GM21529 (cell line): Measurements from ENCODE around the gene COL16A1.

Source experiments
- ATAC-seq: cut with Tn5 transposase; IDR thresholded peaks from one replicate; pipeline ENCODE4 v1.9.1; 2021; ENCODE audit not compliant: unreplicated experiment

Gene COL16A1

DNA sequence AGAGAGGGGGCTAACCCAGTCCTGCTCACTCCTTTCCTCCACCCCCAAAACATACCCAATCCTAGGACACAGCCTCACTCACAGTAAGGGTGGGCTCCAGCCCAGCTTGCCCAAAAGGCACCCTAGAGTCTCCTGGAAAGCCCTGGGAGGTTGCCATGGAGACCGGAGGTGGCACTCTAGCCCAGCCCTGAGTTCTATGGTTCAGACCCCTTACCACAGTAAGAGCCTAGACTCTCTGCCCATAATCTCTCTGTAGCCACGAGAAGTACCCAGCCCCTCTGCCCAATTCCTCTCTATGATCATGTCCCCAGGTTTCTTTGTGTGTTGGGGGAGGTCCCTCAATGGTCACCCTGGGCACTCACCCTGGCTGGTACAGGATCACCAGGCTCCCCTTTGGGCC lies 14.4 kb downstream of the COL16A1 start:
- ATAC-seq: no peak

DNA sequence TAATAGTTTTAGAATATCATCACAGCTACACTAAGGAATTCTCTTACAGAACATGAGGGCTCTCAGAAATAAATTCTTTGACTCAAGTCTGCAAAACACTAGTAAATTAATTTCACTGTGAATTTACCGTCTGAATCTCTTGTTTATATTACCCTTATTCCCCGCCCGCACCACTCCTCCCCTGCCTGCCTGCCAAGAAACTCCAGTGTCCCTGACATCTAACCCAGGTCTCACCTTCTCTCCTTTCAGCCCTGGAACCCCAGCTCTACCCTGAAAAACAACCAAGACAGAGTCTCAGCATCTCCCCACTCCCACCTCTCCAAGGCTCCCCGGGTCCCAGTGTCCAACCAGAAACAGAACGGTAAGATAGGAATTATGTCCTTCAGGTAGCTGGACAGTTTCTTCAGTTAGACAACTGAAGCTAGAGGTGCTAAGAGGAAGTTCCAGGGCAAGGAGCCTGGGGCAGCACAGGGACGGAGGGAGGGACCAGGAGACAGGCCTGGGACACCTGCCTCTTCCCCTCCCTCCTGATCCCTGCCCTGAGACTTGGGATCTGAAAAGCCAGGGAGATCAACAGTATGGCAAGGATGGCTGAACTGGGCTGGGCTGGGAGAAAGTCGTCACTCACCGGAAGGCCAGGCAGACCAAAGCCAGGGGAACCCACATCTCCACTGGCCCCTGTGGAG lies 15.4 kb downstream of the COL16A1 start:
- no peak for ATAC-seq

DNA sequence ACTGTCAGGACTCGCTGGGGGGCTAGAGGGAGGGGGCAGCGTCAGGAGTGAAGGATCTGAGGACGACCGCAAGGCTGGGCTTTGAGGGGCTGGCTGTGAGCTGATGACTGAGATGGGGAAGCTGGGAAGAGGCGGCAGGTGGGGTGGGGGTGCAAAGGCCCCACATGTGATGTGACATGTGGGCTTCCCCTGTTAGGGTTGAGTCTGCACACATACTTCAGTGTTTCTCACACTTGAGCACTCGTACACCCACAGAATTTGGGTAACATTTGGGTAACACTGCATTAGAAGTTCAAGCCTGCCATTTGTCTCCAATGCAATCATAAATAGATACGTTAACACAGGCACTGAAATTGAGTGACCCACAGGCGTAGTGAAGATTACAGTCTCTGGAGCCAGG lies 16.2 kb downstream of the COL16A1 start:
- no peak for ATAC-seq

DNA sequence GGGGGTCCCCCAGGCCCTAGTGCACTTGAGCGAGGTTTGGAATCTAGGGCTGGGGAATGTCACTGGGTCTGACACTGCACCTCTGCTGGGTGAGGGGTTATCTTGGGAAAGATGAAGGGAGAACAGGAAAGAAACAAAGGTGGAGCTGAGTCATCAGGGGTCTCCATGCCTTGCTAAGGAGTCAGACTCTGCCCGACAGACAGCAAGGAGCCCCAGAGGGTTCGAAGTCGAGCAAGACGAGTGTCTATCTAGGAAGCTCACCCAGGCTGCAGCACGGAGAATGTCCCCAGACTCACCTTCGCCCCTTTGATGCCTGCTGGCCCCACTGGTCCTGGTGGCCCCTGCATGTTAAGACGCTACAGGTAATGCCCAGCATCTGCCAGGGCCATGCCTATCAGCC lies 18.0 kb downstream of the COL16A1 start:
- no peak for ATAC-seq

DNA sequence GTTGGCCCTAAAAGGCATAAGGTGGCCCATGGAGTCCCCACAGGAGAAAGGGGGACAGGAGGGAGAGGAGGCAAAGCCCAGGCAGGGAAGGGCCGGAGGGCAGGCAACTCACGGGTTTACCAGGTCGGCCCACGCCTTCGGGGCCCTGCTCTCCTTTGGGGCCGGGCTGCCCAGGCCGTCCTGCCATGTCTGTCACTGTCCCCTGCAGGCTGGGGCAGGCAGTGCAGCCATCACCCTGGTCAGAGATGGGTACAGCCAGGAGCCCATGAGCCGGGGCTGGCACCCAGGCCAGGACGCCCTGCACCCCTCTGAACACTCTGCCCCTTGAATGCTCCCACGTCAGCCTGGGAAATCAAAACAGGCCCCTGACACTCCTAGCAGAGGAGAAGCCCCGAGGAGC lies 19.8 kb downstream of the COL16A1 start:
- no peak for ATAC-seq

DNA sequence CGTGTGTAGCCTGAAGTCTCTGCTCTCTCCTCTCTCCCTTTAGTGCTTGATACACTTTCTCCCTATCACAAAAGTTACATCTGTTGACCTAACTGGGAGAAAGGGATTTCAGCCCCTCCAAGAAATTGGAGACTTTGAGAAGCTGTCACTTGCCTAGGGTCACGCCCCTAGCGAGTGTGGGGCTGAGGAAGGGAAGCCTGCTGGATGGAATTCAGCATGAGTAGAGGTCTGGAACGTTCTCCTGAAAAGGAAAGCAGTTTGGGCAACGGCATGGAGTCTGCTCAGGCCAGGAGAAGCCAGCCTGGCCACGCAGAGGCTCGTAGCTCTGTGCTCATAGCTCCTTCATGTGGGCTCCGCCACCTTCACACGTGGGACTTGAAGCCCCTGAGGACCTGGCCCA lies 22.4 kb downstream of the COL16A1 start:
- ATAC-seq: no peak

DNA sequence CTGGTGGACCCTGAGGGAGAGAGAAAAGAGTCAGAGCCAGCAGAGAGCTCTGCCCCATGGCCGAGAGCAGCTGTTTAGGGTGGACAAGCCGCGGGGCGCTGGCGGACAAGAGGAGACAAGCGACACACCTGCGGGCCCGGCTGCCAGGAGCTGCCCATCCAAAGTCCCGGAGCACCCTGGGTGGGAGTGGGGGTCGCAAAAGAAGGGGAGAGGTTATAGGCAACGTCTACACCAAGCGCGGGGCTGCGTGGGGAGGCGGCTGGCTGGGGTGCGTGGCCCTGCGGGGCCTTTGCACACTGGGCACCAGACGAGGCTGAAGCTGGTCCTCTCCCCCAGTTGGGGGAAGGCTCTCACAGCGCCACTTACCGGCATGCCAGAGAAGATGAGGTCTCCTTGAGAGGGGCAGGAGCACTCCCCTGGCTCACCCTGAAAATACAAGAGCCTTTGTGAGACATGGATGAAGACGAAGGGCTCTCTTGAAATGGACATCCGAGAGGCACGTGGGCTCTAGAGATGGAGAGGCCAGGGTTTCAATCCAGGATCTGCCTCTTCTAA lies 24.1 kb downstream of the COL16A1 start:
- ATAC-seq: no peak

DNA sequence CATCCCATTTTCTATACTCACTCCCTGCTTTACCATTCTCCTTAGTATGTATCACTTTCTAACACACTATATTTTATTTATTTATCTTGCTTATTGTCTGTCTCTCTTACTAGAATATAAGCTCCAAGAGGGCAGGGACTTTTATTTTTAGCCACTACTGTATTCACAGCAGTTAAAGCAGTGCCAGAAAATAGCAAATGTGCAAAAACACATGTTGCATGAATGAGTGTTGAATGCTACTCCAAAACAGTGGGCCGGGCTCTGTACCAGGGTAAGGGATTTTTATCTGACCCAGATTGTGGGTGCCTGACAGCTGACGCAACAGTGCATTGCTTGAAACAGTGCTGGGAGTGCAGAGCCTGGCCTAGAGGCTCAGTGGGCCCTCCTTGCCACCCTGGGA lies 24.7 kb downstream of the COL16A1 start:
- no peak for ATAC-seq

DNA sequence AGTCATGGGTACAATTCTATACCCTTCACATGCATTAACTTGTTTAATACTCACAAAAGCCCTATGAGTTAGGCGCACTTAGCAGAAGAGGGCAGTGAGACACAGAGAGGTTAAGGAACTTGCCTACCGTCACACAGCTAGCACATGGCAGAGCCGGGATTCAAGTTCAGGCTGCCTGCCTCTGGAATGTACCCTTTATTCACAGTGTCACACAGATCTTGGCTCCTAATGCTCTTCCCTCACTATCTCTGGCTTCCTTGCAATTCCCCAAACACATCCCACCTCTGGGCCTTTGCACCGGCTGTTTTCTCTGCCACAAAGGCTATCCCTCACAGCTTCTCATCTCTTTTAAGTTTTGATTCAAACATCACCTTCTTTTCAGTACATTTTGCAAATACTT lies 25.1 kb downstream of the COL16A1 start:
- ATAC-seq: no peak

DNA sequence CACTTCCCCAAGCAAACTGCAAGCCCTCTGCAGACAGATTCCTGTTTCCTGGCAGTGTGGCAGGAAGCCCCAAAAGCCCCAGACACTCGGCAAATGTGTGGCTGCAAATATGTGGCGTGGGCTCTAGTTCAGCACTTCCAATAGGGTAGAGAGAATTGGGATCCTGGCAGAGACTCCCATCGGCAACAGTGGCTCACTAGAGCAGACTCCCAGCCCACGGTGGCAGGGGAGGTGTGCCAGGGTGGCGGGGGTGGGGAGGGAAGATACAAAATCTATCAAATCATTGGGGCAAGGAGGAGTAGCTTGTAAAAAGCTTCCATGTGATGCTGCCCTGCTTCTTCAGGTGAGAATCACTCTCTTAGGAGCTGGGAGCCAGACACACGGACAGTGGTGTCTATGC lies 25.9 kb downstream of the COL16A1 start:
- no peak for ATAC-seq

DNA sequence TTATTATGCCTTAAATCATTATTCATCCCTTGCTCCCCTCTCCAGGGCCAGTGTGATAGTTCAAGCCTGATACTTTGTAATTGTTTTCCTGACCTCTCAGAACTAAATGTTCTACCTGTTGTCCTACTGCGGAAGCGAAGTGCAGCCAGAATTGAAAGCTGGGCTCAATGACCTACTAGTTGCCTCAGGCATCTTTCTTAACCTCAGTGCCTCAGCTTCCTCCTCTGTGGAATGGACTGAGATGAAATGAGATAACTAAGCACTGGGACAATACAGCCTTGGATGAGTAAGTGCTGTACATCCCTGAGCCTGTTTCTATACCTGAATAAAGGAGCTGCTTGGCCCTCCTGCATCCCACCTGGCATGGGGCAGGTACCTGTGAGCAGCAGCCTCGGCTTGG lies 26.4 kb downstream of the COL16A1 start:
- no peak for ATAC-seq

DNA sequence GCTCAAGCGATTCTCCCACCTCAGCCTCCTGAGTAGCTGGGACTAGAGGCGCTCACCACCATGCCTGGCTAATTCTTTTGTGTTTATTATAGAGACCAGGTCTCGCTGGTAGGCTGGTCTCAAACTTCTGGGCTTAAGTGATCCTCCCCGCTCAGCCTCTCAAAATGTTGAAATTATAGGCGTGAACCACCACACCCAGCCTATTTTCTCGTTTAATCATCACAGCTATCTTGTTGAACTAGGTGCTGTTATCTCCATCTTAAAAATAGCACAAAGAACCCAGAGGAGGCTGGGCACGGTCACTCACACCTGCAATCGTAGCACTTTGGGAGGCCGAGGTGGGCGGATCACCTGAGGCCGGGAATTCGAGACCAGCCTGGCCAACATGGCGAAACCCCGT lies 28.1 kb downstream of the COL16A1 start:
- ATAC-seq: no peak

DNA sequence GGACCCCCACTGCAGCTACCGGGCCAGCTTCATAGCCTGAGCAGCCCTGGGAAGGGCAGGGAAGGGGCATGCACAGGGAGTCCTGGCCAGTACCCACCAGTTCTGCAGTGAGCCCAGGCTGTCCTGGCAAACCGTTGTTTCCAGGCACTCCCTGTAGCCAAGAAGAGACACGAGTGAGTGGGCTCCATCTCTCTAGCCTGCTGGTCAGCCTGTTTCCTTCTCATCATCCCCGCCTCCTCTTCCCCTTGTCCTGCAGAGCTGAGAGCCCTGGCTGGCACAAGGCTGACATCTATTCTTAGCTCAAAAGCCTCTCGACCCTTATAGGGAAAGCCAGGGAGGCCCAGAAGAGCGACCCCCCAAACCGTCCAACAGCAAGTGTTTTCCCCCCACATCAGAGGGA lies 28.7 kb downstream of the COL16A1 start:
- no peak for ATAC-seq

DNA sequence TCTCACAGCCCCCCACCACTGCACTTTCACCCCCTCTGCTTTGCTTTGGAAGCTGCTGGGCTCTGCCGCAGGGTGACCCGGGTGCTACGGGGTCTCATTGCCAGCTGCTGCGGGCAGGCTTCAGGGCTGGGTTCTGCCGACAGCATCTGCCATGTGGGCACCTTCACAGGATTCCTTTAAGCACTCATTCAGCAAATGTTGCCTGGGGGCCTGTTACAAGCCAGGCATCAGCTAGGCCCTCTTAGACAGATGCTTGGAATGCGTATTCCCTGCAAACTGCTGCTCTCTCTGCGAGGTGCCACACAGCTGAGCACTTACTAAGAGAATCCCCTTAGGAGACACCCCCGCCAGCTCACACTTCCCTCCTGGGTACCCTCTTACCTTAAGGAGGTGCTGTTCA lies 29.2 kb downstream of the COL16A1 start:
- ATAC-seq: no peak

DNA sequence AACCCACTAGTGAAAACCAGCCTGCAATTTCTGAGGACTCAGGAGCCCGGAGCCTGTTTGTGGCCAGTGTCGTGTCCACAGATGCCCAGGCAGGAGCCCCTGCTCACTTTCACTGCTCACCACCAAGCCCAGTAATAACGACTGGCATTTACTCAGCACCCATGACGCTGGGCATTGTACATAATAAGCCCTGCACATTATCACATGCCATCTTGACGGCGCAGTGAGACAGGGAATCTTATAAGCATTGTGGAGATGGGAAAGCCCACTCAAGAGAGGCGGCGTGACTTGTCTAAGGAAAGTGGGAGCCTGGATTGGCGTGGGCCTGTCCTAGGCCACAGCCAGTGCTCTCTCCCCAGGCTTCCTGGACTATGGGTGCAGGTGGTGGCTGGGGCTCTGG lies 30.4 kb downstream of the COL16A1 start:
- no peak for ATAC-seq

DNA sequence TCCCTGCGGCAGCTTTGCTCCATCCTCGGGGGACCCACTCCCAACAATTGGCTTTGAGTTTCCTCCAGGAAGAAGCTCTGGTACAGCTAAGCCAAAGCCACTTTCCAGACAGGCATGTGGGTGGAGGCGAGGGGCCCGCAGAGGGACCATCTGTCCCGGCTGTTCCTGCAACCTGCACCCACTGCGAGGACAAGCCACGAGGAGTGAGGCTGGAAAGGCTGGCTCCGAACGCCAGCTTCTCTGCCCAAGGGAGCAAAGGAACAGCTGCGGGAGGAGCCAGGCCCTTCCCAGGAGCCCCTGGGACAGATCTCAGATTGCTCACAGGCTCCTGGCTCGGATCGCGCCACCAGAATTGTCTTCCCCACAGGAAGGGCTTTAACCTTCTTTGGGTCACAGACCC lies 30.8 kb downstream of the COL16A1 start:
- no peak for ATAC-seq

DNA sequence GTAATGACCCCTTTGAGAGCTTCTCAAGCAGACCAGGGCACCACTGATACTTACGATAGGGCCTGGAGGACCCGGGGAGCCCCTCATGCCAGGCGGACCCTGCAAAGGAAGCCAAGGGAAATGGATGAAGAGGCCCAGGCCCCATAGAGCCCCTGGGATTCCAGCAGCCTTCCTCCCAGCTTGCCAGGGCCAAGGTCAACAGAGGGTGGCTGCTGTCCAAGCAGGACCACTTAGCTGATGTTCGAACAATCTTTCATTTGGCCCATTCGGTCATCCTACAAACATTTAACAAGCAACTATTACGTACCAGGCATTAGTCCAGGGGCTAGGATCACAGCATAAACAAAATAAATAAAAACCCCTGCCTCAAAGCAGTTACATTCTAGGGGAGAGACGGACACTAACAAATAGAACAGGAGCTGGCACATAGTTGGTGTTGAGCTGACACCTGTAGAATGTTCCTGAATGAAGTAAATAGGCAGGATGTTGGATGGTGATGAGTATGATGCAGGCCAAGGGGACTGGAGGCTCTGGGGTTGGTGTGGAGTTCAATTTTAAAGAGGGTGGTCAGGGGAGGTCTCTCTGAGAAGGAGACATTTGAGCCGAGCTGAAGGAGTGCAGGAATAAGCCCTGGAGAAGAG lies 32.1 kb downstream of the COL16A1 start:
- no peak for ATAC-seq

DNA sequence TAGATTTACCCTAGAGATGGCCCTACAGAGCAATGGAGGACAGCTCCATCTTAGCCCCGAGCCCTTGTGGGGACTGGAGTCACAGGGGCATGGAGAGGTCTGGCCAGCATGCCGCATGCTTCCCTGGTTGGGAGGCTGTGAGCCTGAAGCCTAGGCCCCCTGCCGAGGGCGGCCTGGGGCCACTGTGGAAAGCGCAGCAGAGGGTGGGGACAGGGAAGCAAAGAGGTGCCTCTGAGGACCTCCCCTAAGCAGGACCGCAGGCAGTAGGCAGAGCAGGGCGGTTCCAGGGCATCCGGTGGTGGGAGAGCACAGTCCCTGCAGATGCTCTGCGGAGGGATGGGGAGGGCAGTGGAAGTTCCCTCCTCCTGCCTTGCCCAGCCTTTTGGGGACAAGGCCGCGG lies 32.7 kb downstream of the COL16A1 start:
- no peak for ATAC-seq

DNA sequence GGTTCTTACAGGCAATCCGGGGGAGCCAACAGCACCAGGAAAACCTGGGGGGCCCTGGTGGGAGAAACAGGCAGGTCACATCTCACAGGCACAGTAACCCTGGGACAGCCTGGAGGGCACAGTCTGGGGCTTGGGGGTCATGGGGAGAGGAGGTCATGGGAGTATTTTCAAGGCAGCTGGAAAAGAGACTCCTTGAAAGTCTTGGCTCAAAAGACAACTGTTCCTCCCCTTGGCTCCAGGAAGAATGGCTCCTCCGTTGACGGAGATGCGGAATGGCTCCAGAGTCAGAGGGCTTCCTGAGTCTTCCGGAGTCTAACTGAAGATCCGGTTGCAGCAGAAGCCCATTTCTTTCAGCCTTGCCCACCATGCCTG lies 33.2 kb downstream of the COL16A1 start:
- ATAC-seq: no peak

DNA sequence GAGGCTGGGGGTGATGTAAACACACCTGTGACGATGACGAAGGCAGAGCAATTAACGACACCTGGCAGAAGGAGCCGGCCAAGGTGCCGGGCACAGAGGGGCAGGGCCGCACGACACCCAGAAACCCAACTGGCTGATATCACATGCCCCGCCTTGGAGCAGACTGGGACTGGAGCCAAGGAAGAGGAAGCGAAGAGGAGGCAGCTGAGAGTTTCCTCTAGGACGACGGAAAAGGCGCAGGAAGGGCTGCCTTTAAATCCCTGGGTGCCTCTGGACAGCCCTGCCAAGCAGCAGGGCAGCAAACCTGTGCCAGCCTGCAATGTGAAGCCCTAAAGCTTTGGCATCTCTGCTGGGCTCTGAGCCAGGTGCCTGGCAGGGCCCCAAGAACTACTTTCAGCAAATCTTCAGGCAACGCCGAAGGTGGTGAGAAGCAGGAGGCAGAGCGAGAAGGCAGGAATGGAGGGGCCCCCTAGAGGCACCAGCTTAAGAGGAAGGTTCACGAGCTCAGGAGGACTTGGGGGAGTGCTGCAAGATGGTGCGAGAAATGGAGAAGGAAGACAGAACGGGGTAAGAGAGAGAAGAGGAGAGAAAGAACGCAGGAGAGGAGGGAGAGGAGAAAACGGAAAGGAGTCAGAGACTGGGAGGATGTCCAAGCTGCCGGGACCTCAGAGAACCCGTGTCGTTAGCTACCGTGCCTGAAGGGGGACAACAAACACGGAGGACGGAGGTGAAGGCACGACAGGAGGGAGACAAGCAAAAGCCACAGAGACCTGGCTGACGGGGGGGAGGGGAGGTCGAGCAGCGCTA lies 33.8 kb downstream of the COL16A1 start:
- no peak for ATAC-seq

DNA sequence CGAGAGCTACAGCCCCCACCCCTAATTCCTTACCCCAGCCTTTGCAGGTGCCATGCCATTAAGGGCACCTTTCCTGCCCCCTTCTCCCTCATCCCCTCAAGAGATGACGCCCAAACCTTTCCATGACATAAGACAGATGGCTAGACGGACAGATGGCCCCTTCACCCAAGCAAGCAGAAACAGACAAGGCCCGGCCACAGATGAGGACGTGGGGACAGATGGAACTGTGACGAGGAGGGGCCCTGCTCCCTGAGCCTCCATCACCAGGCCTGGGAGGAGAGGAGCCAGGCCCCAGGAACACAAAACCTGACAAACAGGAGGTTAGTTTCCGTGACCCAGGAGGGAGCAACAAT lies 34.4 kb downstream of the COL16A1 start:
- no peak for ATAC-seq

DNA sequence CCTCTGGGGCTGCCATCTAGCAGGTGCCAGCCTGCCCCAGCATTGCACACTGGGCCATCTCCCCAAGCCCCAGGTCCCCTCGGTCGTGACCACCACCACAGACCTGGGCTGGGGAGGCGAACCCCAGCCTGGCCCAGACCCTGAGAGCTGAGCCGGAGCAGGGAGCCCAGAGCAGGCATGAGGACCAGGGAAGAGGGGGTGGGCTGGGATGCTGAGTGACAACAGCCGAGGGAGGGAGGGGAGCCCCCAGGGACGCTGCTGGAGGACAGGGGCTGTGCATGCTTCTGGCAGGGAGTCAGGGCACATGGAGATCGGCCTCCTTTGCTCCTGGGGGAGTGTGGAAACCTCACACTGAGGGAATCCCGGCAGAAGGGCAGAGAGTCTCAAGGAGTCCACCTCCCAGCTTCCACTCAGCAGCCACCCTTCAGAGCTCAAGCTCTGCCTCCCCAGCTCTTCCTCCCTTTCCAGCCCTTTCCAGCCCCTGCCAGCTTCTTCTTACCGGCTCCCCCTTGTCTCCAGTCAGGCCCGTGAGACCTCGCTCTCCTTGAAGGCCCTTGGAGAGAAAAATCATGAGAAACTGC lies 35.4 kb downstream of the COL16A1 start:
- ATAC-seq: no peak
